ENCODE data around the gene NRROS.
"Not testable (repeated sequence)": the region's sequence is repeated elsewhere in the genome, so short reads cannot be mapped to it uniquely, and the experiment has no call there.

Gene NRROS

GRCh38 chr3:196624067-196624790, 15.3 kb upstream of the NRROS start:
- in situ Hi-C loops (cut with HindIII; ENCODE audit: low sequenced_read_pairs): no loop called here

- in situ Hi-C loops (cut with HindIII; ENCODE audit: low sequenced_read_pairs): no loop called here
Observed at GRCh38 chr3:196624907-196625306, 14.6 kb upstream of the NRROS start.

DNA sequence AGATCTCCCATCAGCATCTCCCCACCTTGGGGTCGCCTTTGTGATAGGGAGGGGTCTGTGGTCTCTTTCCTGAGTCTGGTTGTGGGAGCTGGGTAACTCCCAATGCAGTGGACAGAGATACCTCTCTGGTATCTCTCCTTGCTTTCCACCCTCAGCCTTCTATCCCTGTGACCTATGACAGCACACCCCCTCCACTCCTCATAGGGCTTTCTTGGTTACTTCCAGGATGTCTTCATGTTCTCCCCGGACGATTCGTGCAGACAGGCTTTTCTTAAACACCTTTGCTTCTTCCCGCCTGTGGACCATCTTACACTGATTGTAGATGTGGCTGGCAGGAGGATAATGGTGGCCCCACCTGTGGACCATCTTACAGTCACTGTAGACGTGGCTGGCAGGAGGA, 14.2 kb upstream of the NRROS start:
- in situ Hi-C loops (cut with HindIII; ENCODE audit: low sequenced_read_pairs): no loop called here

GRCh38 chr3:196627918-196628231, 11.6 kb upstream of the NRROS start:
- in situ Hi-C loops (cut with HindIII; ENCODE audit: low sequenced_read_pairs): no loop called here

- in situ Hi-C loops (cut with HindIII; ENCODE audit: low sequenced_read_pairs): no loop called here
Observed at GRCh38 chr3:196629228-196629627, 10.3 kb upstream of the NRROS start.

DNA sequence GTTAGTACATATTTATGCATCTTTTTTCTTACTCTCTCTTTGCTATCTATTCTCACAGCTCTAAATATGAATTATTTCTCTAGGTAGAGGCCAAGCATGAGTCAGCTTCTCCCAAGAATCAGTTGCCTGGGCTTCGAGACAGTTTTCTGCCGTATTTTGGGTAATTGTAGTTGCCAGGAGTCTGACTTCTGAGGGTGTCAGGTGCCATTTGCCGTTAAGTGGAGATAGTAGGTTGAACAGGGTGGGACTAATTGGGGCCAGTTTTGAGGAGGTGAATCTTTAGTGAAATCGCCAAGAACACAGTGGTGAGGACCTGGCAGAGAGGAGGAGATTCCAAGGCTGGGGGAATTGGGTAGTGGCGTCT, 7.8 kb upstream of the NRROS start:
- in situ Hi-C loops (cut with HindIII; ENCODE audit: low sequenced_read_pairs): no loop called here

DNA sequence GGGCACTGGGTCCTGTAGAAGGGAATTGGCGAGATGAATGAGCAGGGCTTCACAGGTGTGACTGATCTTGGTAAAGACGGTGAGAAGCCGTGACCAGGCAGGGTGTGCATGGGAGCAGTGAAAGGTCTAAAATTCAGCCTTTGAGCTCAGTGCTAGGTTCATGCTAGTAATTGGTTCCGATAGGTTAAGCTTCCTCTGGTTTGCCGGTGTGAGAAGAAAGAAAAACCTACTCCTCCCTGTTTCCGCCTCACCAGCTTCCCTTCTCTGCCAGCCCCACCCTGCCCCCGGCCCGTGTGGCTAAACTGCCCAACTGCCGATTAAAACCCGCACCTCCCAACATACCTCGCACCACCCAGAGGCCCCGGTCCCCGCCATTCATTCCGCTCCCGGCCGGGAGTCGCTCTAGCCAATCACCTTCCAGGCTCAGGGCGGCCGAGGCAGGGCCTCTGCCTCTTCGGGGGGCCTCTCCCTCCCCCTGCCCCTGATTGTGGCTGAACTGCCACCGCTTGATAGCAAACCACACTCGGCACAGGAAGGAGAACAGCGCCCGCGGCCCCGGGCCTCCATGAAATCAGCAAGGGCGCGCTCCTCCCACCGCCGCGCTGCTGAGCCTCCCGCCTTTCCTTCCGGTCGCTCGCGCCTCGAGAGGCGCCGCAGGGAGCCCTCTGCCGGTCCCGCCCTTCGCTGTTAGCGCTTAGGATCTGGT, 7.3 kb upstream of the NRROS start:
- in situ Hi-C loops (cut with HindIII; ENCODE audit: low sequenced_read_pairs): no loop called here

DNA sequence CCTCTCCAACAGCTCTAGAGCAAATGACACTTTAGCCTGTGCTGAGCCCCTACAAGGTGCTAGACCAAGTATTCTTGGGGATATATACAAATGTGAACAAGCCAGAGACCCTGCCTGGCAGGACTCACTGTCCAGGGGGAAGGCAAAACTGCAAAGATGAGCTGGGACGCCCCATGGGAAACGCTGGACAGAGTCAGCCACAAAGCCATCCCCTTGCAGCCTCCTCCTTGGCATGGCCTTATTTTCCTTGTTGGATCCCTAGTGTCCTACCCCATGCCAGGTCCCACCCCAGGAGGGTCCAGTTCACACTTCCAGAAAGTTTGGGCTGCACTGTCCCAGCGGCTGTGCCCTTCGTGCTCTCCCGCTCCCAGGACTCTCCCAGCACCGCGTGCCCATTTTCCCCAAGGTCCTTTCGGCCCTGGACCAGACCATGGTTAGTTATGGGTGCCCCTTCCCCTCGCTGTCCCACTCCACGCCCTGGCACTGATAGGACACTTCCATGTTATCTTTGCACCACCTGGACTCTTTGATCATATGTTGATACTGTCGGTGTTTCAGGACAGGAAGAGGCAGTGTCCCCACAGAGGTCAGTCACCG, 5.8 kb upstream of the NRROS start:
- in situ Hi-C loops (cut with HindIII; ENCODE audit: low sequenced_read_pairs): no loop called here

DNA sequence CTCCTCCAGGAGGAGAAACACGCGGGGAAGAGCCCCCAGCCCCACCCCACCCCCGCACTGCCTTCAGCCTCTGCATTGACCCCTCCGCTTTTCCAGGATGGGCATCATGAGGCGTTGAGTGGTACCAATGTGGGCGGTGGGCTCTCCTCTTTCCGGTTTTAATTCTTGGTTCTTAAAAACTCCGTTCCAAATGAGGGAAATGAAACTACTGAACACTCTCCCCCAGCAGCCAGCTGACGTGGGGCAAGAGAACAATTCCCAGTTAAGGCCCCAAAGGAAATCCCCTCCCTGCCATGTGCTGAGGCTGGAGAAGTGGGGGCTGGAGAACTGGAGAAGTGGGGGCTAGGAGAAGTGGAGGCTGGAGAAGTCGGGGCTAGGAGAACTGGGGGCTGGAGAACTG, 5.3 kb upstream of the NRROS start:
- in situ Hi-C loops (cut with HindIII; ENCODE audit: low sequenced_read_pairs): no loop called here

DNA sequence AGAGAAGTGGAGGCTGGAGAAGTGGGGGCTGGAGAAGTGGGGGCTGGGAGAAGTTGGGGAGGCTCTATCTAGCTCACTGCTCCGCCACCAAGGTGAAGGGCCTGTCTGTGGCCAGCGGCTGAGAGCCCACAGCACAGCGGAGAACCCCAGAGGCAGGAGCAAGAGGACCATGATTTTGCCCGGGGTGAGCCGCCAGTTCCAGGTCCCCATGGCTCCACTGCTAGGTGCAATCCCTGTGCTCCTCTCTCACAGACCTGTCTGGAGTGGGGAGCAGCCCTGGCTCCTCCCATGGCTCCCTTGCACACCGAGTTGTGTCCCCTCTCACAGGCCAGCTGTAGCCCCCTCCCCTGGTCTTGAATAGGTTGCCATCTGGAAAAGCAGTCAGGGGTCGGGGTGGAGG, 4.7 kb upstream of the NRROS start:
- in situ Hi-C loops (cut with HindIII; ENCODE audit: low sequenced_read_pairs): no loop called here

DNA sequence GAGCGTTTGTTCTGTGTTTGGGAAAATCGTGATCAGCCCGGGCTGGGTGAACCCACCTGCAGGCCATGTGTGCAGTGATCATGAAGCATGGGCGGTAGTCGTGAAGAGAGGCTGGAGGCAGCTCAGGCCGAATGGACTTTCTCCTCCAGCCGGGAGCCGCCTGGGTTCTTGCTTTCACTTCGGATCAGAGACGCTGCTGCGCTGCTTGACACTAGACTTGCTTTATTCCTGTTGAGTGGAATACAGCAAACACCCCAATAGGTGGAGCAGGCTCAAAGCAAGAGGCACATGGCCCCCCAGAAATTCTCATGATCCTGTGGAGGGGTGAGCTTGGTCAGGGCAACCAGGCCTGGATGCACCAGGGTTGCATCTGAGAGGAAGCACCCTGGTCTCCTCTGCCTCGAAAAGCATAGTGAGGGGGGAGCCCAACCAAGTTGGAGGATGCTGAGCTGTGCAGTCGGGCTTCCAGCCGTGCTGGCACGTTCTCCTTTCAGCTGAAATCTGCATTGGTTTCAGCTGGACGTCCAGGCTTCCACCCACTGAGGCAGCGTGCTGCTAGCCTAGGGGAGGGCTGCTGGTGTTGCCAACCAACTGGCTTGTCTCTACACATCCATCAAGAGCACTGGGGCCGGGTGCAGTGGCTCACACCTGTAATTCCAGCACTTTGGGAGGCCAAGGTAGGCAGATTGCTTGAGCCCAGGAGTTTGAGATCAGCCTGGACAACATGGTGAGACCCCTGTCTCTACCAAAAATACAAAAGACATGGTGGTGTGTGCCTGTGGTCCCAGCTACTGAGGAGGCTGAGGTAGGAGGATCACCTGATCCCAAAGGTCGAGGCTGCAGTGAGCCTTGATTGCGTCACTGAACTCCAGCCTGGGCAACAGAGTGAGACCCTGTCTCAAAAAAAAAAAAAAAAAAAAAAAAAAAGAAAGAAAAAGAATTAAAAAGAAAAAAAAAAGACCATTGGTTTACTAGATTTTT, 2.8 kb upstream of the NRROS start:
- in situ Hi-C loops (cut with HindIII; ENCODE audit: low sequenced_read_pairs): no loop called here

DNA sequence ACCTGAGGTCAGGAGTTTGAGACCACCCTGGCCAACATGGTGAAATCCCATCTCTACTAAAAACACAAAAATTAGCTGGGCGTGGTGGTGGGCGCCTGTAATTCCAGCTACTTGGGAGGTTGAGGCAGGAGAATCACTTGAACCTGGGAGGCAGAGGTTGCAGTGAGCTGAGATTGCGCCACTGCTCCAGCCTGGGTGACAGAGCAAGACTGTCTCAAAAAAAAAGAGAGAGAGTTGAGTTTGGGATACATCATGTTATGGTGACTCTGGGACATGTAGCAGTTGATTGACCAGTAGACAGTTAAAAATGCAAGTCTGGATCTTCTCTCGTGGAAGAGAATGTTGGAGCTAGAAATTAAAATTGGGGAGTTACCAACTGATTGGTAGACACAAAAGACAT, 1.6 kb upstream of the NRROS start:
- in situ Hi-C loops (cut with HindIII; ENCODE audit: low sequenced_read_pairs): not testable (repeated sequence)

DNA sequence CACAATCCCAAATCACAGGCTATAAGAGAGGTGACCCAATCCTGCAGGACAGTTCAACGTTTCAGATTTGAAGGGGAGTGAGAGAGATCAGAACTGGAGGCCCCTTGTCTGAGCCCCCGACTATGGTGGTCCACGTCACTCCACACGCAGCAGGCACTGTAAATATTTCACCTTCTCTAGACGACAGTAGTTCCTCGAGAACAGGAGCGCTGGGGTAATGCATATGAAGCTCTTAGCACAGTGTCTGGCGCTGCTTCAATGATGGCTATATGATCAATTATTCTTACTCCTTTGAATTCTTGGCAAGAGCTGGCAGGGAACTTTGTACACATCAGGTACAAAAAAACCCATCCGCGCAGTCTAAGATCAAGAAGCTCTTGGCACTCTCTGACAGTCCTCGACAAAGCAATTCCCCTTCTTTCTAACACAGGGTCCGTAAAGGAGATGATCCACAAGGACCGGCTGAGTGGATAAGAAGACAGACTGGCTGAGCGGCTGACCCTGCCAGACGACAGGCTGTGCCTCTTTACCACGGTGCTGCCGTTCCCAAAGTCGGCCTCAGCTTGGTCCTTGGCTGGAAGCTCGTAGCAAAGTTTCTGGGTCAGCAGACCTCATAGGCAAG, 522 bp upstream of the NRROS start:
- in situ Hi-C loops (cut with HindIII; ENCODE audit: low sequenced_read_pairs): no loop called here

- in situ Hi-C loops (cut with HindIII; ENCODE audit: low sequenced_read_pairs): no loop called here
Observed at GRCh38 chr3:196640297-196641018, 964 bp downstream of the NRROS start.

DNA sequence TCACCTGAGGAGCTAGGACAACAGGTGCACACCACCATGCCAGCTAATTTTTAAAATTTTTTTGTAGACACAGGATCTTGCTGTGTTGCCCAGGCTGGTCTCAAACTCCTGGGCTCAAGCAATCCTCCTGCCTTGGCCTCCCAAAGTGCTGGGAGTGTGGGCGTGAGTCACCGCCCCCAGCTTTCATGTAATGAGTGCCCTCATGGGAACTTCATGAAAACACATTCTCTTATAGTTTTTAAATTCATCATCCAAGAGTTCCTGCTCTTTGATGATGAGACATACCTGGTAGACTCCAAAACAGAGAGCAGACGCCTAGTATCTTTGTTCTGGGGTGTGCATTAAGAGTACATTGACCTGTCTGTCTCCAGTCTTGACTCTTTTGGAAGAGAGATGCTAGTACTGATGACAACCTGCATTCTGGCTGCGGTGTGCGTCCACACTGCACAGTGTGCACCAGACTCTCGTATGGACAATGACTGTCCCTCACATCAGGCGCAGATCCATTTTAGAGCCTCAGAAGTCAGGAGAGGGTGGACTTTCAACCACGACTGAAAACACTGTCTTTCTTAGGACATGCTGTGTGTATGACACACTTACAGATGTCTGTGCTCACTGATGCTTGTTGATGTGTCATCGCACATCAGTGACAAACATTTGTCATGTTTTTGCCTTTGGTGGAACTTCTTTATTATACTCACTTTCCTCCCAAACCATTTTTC, 2.0 kb downstream of the NRROS start:
- in situ Hi-C loops (cut with HindIII; ENCODE audit: low sequenced_read_pairs): no loop called here

DNA sequence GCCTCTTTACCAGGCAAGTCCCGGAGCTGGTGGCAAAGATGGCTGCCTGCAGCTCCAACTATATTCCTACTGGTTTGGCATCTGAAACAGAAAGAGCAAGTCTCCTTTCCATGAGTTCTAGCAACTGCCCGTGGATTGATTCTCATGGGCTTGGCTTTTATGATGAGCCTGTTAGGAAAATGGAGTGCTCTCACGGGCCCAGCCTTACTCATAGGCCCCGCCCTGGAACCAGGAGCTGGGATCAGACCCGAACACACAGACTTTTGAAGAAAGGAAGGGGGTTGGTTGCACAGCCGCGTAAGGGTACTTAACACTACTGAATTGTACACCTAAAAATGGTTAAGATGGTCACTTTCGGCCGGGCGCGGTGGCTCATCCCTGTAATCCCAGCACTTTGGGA, 2.9 kb downstream of the NRROS start:
- in situ Hi-C loops (cut with HindIII; ENCODE audit: low sequenced_read_pairs): no loop called here

DNA sequence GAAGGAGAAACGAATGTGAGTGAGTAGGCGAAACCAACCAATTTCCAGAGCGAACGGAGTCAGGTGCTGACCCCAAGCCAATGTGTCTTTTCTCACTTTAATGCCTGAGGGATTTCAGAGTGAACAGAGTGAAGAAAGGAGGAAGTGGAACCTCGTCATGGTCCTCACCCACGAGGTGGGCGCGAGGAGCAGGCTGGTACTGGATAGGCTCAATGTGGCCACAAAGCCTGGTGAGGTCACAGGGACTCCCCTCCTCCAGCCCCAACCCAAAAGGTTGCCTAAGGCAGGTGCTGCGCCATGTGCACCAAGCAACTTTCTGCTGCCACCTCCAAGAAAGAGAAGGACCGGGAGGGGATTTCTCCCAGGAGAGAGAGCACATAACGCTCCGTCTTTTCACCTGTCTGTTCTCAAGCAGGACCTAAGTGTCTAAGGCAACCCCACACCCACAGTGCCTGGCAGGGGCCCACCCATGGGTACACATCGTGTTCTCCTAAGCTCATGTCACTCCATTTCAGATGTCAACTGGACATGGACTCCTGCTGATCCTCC, 3.8 kb downstream of the NRROS start:
- in situ Hi-C loops (cut with HindIII; ENCODE audit: low sequenced_read_pairs): no loop called here

GRCh38 chr3:196643761-196644160, 4.3 kb downstream of the NRROS start:
- in situ Hi-C loops (cut with HindIII; ENCODE audit: low sequenced_read_pairs): no loop called here

GRCh38 chr3:196645096-196645495, 5.6 kb downstream of the NRROS start:
- in situ Hi-C loops (cut with HindIII; ENCODE audit: low sequenced_read_pairs): no loop called here

Data from DLD1 (cell line).